Measurements from ENCODE around the gene ATAD3C.
"Not testable (repeated sequence)": the region's sequence is repeated elsewhere in the genome, so short reads cannot be mapped to it uniquely, and the experiment has no call there.

Gene ATAD3C

DNA sequence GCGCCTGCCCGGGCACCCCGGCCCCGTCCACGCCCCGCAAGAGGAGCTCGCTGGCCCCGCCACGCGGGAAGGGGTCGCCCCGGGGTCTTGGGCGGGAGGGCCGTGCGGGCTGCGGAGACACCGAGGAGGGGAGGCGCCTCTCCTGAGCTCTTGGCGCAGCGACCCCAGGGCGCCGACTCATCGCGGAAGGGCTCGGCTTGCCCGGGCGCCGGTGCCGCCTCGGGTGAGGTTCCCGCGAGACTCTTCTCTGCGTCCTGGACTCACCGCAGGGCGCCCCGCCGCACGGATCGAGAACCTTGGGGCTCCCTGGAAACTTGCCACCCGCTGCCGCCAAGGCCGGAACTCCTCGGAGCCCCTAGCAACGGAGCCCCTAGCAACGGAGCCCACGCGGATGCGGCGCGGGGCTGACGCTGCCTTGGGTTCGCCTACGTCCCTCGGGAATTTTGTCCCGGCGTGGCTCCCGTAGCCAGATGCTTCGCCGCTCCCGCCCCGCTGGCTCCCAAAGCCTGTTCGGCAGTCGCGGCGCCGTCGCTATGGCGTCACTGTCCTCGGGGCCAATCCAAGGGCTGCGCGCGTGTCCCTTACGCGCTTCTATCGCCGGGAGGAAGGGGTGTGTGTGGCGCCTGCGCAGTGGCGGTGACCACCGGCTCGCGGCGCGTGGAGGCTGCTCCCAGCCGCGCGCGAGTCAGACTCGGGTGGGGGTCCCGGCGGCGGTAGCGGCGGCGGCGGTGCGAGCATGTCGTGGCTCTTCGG, 62.2 kb downstream of the ATAD3C start, which contains the start of gene ATAD3A (continued):
- TF ChIP-seq, protein P1, sequence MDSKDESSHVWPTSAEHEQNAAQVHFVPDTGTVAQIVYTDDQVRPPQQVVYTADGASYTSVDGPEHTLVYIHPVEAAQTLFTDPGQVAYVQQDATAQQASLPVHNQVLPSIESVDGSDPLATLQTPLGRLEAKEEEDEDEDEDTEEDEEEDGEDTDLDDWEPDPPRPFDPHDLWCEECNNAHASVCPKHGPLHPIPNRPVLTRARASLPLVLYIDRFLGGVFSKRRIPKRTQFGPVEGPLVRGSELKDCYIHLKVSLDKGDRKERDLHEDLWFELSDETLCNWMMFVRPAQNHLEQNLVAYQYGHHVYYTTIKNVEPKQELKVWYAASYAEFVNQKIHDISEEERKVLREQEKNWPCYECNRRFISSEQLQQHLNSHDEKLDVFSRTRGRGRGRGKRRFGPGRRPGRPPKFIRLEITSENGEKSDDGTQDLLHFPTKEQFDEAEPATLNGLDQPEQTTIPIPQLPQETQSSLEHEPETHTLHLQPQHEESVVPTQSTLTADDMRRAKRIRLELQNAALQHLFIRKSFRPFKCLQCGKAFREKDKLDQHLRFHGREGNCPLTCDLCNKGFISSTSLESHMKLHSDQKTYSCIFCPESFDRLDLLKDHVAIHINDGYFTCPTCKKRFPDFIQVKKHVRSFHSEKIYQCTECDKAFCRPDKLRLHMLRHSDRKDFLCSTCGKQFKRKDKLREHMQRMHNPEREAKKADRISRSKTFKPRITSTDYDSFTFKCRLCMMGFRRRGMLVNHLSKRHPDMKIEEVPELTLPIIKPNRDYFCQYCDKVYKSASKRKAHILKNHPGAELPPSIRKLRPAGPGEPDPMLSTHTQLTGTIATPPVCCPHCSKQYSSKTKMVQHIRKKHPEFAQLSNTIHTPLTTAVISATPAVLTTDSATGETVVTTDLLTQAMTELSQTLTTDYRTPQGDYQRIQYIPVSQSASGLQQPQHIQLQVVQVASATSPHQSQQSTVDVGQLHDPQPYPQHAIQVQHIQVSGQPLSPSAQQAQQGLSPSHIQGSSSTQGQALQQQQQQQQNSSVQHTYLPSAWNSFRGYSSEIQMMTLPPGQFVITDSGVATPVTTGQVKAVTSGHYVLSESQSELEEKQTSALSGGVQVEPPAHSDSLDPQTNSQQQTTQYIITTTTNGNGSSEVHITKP (tag by site-specific recombination; IDR thresholded peaks at IDR 0.05), result peak; percentile 85
- peak; percentile 99 for TF ChIP-seq ZNF629 (tag by site-specific recombination; IDR thresholded peaks at IDR 0.05)
- no peak for TF ChIP-seq RBAK (tag by site-specific recombination; IDR thresholded peaks at IDR 0.05)
- peak; percentile 96 for TF ChIP-seq KLF10 (tag by site-specific recombination; IDR thresholded peaks at IDR 0.05)
- TF ChIP-seq IKZF3 (tag by site-specific recombination; IDR thresholded peaks at IDR 0.05), result peak; percentile 98
- TF ChIP-seq SETDB1 (IDR thresholded peaks at IDR 0.05; ENCODE audit: insufficient read length, low read length), result no peak
- TF ChIP-seq ZBTB11 (tag by site-specific recombination; conservative IDR thresholded peaks at IDR 0.05; ENCODE audit: low read depth), result peak; percentile 85
- TF ChIP-seq, protein P2, sequence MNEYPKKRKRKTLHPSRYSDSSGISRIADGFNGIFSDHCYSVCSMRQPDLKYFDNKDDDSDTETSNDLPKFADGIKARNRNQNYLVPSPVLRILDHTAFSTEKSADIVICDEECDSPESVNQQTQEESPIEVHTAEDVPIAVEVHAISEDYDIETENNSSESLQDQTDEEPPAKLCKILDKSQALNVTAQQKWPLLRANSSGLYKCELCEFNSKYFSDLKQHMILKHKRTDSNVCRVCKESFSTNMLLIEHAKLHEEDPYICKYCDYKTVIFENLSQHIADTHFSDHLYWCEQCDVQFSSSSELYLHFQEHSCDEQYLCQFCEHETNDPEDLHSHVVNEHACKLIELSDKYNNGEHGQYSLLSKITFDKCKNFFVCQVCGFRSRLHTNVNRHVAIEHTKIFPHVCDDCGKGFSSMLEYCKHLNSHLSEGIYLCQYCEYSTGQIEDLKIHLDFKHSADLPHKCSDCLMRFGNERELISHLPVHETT (tag by site-specific recombination; IDR thresholded peaks at IDR 0.05), result peak; percentile 92
- peak; percentile 88 for TF ChIP-seq ZBTB48 (tag by site-specific recombination; IDR thresholded peaks at IDR 0.05)
- TF ChIP-seq ZNF654 (tag by site-specific recombination; IDR thresholded peaks at IDR 0.05; ENCODE audit: low read depth), result no peak
- TF ChIP-seq ZNF114 (tag by site-specific recombination; IDR thresholded peaks at IDR 0.05), result no peak
- TF ChIP-seq, protein P3, sequence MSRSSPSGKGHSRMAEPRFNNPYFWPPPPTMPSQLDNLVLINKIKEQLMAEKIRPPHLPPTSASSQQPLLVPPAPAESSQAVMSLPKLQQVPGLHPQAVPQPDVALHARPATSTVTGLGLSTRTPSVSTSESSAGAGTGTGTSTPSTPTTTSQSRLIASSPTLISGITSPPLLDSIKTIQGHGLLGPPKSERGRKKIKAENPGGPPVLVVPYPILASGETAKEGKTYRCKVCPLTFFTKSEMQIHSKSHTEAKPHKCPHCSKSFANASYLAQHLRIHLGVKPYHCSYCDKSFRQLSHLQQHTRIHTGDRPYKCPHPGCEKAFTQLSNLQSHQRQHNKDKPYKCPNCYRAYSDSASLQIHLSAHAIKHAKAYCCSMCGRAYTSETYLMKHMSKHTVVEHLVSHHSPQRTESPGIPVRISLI (tag by site-specific recombination; IDR thresholded peaks at IDR 0.05), result no peak
- no peak for TF ChIP-seq ZNF558 (tag by site-specific recombination; IDR thresholded peaks at IDR 0.05)
- peak; percentile 97 for TF ChIP-seq ZXDB (tag by site-specific recombination; IDR thresholded peaks at IDR 0.05)
- no peak for TF ChIP-seq ZNF433 (tag by site-specific recombination; IDR thresholded peaks at IDR 0.05; ENCODE audit: low read depth)
- no peak; the same call in 1 of the 2 replicates for TF ChIP-seq ZNF341 (tag by site-specific recombination; IDR thresholded peaks at IDR 0.05; ENCODE audit: low read depth)
- TF ChIP-seq ZNF670 (tag by site-specific recombination; IDR thresholded peaks at IDR 0.05; ENCODE audit: low read depth), result no peak
- no peak for TF ChIP-seq ZNF19 (tag by site-specific recombination; IDR thresholded peaks at IDR 0.05; ENCODE audit: low read depth)
- TF ChIP-seq ZNF747 (tag by site-specific recombination; IDR thresholded peaks at IDR 0.05), result no peak
- TF ChIP-seq ZNF561 (tag by site-specific recombination; IDR thresholded peaks at IDR 0.05; ENCODE audit: borderline replicate concordance), result peak; percentile 87; the same call in 1 of the 2 replicates
- TF ChIP-seq KLF9 (tag by site-specific recombination; IDR thresholded peaks at IDR 0.05; ENCODE audit: low read depth), result peak; percentile 85
- no peak for TF ChIP-seq ZNF707 (tag by site-specific recombination; IDR thresholded peaks at IDR 0.05)

DNA sequence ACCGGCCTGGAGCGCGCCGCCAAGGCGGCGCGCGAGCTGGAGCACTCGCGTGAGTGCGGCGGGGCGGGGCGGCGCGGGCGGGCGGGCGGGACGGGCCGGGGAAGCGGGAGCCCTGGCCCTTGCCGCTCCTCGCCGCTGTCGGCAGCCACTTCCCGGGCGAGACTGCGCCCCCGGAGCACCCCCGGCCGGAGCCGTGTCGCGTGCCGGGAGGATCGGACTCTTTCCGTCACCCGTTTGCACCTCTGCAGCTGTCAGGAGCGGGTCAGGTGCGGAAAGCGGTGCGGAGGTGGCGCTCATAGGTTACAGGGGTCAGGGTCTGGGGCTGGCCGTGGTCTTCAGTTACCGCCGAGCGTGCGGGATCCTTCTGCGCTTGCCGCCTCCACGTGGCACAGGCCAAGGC, 62.9 kb downstream of the ATAD3C start:
- H3K27ac ChIP-seq (ENCODE audit: extremely low read depth, low read depth, low read length); CTCF ChIA-PET; H3K4me1 ChIP-seq (ENCODE audit: control insufficient read depth, insufficient read depth, low read length); H3K9me3 ChIP-seq (ENCODE audit: control insufficient read depth, insufficient read depth, low read depth, low read length): not testable (repeated sequence)
- POLR2A ChIA-PET, result interaction anchor here (0.6 kb wide), 1 partner anchor 384 kb away, joined by 3 read pairs; no protein-coding TSS in a partner anchor
- Histone ChIP-seq H3K4me3 (ENCODE audit: low read depth, low read length) (peak overlapping the region; percentile 95), H3K36me3 (ENCODE audit: control insufficient read depth in 2 of 2, insufficient read depth in 1 of 2, low read length in 2 of 2) (peaks cover 6 to 24% of the 10 kb centered on the region in 2 experiments; a peak in 2 of 3 replicates)

Data from HEK293 (cell line).